DND-41 (cell line): Measurements from ENCODE around the gene FBXO42.

Experiments used
- EZH2 ChIP-seq: IDR thresholded peaks from 3 replicates; pipeline ENCODE4 v1.6.1; 2012; ENCODE audit warnings: borderline replicate concordance, low read depth, mild to moderate bottlenecking, moderate library complexity, low read length, inconsistent platforms; ENCODE audit not compliant: severe bottlenecking
- TF ChIP-seq, protein P1 (sequence below): IDR thresholded peaks from 2 replicates; pipeline ENCODE4 v1.5.1; 2012; ENCODE audit warnings: borderline replicate concordance, low read length, moderate library complexity, mild to moderate bottlenecking; ENCODE audit not compliant: poor library complexity, severe bottlenecking; ENCODE audit errors: extremely low read depth

DNA sequence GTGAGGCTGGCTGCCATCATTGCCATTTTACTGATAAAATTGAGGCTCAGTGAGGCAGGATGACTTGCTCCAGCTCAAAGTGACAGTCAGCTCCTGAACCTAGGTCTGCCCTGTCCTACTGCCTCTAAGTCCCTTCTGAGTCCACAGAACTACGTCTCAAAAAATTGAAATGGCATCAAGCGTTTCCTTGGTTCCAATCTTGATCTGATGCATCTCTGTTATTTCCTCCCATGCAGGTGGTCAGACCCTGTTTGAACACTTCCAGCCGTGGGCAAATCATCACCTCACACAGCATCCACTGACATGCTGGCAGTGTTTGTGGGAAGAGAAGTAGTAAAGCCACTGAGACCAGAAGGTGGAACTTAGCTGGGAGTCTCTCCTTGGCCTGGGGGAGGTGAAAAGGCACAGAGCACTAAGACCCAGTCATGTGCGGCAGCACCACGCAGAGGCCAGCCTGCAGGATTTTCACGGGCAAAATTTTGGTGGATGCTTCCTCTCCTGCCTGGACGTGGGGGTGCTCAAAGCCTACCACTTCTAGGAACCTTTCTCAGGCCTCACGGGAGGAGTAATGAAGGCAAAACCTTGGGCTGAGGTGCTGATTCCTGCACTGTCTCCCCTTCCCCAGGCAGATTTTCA is 107.5 kb downstream of the FBXO42 start:
- no peak for TF ChIP-seq EZH2
- TF ChIP-seq, protein P1, sequence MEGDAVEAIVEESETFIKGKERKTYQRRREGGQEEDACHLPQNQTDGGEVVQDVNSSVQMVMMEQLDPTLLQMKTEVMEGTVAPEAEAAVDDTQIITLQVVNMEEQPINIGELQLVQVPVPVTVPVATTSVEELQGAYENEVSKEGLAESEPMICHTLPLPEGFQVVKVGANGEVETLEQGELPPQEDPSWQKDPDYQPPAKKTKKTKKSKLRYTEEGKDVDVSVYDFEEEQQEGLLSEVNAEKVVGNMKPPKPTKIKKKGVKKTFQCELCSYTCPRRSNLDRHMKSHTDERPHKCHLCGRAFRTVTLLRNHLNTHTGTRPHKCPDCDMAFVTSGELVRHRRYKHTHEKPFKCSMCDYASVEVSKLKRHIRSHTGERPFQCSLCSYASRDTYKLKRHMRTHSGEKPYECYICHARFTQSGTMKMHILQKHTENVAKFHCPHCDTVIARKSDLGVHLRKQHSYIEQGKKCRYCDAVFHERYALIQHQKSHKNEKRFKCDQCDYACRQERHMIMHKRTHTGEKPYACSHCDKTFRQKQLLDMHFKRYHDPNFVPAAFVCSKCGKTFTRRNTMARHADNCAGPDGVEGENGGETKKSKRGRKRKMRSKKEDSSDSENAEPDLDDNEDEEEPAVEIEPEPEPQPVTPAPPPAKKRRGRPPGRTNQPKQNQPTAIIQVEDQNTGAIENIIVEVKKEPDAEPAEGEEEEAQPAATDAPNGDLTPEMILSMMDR, result no peak
